DMS79 treated with DMSO at 0.1 percent for 48 hours (cell line): ENCODE data around the gene PRELID2.

Experiments used
- DNase-seq: peaks from one replicate; lab custom pipeline; 2025; lab: John Stamatoyannopoulos, UW

The PRELID2 gene

DNA sequence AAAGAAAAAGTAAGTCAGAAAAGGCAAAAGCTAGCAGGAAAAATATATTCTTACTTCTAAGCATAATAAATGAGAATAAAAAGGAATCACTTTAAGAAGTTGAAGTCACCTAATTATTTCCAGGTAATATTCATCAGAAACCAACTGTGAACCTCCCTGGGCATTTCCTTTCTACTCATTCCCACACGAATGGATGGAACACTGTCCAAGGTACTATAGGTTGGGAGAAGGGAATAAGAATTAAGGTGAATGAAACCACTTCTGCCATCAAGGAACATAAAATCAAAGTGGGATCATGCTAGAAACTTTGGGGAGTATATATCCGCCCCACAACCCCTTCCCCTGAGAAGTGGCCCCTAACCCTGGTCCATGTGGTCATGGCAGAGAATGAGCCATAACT lies 41.6 kb downstream of the PRELID2 start:
- DNase-seq = no peak

DNA sequence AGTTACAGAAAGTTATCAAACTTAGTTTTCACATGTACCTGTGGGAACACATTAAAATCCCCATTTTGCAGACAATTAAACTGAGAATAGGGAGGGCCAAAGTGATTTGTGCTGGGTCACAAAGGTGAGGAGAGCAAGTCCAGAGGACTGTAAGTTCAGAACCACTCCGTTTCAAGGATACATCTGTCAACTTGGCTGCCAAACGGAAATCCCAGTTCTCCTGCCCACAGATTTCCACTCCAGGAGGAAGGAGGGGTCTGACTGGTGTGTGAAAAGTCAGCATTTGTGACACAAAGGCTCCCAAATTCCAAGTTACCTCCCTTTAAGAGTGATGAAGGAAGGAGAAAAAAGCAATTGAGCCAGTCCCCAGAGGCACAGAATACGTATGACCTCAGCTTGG lies 42.3 kb downstream of the PRELID2 start:
- DNase-seq = no peak

DNA sequence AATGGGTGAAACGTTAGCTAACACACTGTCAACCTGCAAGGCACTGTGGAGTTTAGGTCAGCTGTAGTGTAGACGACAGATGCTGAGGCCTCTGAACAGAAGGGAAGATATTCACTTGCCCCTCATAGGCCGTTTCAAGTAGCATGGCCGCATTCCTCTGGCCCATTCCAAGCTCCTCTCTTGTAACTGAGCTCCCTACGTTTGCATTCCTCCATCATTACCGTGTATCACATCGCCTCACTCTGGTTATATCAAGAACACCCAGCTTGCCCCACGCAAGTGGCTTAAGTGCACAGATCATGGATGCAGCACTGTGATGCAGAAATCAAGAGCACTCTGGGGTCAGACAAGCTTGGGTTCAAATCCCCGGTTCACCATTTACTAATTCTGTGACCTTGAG lies 43.3 kb downstream of the PRELID2 start:
- DNase-seq = no peak

DNA sequence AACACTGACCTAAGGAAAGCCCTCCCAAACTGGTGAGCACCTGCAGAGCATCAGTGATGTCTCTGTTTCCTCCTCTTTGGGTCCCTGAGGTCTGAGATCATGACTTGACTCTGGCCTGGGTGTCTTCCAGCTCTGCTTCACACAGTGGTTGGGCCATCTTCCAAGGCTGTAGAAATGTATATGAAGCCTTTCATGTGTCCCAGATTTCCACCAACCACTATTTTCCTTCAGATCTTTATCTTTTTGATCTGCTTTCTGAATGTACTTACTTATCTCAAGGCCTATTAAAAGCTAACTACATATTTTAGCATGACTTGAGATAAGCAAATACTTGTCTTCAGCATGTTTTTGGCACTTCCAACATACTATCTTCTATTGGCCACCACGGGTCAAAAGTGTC lies 47.1 kb downstream of the PRELID2 start:
- no peak for DNase-seq

DNA sequence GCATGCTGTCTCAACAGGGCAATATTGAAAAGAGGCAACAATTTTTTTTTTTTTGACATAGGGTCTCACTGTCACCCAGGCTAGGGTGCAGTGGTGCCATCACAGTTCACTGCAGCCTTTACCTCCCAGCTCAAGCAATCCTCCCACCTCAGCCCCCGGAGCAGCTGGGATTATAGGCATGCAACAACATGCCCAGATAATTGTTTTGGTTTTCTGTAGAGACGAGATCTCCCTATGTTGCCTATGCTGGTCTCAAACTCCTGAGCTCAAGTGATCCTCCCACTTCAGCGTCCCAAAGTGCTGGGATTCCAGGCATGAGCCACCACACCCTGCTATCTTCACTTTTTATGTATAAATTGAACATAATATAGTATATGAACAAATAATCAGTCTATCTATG lies 47.6 kb downstream of the PRELID2 start:
- no peak for DNase-seq

DNA sequence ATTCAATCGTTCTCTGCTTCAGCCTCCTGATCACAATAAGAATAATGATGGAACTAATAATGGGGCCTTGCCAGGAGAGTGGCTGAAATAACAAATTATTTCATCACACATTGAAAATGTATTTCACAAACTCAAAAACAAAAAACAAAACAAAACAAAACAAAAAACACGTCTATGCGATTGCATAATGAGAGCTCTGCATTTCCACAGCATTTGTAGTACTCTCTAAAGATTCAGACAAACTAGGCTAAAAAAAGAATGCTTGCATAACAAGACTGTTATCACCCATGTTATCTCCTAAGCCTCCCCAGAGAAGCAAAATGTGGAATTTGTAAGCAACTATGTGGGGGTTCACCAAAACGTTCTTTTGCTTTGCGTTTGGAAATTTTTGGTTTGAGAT lies 48.1 kb downstream of the PRELID2 start:
- DNase-seq = no peak

DNA sequence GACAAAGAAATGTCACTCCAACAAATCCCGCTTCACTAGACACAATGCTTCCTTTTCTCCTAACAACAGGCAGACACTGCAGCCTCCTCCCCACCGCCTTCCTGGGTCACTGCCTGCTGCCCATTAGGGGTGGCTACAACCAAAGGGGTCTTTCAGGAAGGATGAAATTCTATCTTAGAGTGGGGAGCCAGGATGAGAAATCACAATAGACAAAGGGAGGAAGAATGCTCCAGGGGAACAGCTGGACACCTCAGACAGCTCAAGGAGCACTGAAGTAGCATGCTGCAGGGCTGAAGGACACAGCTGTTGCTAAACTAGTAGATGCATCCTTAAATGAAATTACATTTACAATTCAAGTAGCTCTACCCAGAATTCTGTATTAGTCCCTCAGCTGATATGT lies 54.2 kb downstream of the PRELID2 start:
- DNase-seq = no peak

DNA sequence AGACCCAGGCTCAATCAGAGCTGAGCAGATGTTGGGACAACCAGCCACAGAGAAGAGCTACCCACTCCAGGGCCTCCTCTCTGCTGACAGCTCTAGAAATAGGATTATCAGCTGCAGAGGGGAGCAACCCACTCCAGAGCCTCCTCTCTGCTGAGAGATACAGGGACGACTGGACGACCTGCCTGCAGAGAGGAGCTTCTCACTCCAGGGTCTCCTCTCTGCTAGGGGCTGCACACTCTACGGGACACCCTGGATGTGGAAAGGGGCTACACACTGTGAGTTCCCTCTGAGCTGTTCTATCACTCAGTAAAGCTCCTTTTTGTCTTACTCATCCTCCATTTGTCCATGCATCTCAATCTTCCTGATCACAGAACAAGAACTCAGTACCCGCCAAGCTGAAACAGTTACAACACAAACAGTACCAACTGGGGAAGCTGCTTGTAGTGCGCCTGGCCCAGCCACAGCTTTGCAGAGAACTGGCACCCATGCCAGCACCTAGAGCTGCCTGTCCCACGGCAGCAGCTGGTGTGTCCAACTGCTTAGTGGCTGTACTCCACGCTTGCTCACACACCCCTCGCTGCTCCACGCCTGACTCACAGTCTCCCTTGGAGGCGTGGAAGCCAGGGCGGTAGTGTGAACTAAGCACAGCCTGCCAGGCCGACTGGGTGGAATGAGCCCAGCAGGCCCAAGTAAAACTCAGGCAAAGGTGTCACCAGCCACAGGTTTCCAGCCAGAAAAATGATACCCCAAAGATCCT lies 56.8 kb downstream of the PRELID2 start:
- DNase-seq = no peak

DNA sequence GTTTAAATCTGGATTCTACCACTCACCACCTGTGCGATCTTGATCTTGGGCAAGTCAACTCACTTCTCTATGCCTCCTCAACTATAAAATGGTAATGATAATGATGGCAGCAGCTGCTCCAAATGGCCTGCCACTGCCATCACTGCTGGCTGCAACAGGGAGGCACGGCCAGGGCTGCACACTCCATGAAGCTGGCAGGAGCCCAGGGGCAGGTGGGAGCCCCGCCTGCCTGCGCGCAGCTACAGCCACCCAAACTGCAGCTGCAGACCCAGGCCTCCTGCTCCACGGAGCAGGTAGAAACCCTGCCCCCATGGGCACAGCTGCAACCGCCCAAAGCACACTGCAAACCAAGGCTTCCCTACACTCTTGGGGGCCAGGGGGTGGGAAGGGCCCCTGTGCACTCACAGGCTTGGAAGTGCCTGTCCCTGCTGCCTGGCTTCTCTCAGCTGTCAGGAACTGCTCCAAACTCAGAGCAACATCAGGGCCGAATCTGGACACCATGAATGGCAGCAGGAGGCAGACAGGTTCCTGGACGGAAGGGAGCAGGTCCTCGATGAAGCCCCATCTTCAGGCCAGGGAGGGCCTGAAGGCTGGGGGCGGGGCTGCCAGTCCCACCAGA lies 57.6 kb downstream of the PRELID2 start:
- DNase-seq = no peak

DNA sequence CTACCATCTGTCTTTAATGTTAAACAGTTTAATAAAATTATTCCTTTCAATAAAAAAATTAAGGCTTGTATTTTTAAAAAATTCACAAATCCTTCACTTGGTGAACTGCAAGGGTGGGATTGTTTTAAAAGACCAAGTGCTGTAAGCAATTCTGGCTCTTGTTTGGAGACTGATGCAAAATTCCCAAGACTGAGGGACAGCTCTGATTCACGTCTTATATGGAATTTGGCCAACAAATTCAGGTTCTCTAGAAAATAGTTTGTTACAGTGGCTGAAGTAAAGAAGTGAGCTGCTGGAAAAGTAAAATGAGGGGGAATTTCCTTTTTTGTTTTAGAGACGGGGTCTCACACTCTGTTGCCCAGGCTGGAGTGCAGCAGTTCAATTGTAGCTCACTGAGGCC lies 58.3 kb downstream of the PRELID2 start:
- no peak for DNase-seq

DNA sequence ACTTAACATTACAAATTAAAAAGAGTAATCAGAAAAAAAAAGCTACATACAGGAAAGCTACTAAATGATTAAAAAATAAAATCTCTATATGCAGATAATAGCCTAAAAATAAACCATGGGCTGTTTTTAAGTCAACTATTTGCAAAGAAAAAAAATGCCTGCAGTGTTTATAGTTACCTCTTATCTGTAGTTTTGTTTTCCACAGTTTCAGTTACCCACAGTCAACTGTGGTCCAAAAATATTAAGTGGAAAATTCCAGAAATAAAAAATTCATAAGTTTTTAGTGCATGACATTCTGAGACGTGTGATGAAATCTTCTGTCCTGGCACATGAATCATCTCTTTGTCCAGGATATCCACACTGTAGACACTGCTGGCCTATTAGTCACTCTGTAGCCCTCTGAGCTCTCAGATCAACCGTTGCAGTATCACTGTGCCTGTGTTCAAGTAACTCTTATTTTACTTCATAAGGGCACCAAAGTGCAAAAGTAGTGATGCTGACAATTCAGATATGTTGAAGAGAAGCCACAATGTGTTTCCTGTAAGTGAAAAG lies 59.2 kb downstream of the PRELID2 start:
- no peak for DNase-seq

DNA sequence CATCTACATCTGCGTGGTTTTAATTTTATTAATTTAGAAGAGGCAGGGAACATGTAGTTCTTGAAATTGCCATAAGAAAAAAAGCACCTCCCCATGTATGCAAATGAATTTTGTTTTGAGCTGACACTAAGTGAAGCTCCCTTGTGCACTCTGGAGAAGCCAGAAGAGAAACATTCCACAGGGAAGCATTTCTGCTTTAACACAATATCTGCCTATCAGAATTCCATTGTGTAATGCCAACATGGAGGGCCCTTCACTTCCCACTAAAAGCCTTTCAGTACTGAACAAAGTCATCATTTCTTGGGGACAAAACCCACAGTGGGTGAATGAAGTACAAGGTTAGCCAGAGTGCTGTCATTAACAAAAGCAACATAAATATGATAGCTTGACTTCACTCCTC lies 59.7 kb downstream of the PRELID2 start:
- DNase-seq = no peak

DNA sequence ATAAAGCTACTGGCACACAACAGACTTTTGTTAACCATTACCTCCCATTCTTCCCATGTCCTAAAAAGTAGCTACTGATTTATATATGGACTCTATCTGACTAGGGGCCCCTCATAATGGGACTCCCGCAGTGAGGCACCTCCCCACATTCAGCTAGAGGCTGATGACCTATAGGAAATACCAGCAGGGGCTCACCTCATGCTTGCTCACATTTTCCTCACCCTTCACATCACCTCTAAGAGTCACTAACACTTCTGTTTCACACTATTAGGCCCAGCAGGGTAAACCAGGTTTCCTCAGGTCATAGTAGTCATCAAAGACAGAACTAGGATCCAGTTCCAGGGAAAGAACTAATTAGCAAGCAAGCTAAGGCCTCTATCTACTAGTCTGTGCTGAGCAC lies 60.7 kb downstream of the PRELID2 start:
- DNase-seq = no peak

DNA sequence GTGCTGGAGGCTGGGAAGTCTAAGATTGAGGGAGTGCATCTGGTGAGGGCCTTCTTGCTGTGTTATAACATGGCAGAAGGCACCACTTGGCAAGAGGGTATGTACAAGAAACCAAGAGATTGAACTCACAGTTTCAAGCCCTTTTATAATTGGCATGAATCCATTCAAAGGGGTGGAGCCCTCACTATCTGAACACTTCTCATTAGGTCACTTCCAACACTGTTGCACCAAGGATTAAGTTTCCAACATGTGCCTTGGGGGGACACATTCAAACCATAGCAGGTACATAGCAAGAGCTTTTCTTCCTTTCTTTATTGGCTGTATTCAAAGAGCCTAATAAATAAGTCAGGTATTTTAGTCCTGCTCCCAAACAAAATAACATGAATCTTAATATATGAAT lies 62.7 kb downstream of the PRELID2 start:
- no peak for DNase-seq

DNA sequence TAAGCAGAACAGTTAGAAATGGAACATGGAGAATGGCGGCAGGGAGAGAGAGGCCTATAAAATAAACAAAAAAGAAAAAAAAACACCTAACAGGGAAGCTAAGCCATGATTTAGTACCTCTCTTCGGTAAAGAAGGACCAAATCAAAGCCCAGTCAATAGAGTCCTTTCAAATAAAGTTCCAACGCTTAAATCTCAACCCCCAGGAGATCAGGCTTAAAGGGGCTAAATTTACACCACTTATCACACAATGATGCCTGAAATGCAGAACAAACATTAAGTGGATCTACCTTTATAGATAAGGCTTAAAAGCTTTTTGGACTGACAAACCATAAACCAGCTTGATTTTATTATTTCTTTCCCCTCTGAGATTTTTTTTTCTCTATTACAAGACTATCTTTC lies 66.3 kb downstream of the PRELID2 start:
- DNase-seq = no peak

DNA sequence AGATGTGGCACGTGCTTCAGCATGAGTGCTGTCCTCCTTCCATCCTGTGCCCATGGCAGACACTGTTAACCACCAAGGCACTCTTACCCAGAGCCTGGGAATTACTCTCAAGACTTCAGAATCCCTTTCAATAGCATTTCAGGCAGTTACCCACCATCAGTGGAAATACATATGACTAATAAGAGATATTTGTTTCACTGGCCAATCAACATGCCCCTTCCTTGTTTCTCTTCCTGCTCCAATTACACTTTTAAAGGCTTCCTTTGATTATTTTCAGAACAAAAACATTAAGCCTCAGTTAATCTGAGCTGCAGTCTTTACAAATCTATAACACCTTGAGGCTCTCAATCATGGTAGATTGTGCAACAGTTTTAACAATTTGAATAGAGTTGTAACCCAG lies 70.8 kb downstream of the PRELID2 start:
- no peak for DNase-seq

DNA sequence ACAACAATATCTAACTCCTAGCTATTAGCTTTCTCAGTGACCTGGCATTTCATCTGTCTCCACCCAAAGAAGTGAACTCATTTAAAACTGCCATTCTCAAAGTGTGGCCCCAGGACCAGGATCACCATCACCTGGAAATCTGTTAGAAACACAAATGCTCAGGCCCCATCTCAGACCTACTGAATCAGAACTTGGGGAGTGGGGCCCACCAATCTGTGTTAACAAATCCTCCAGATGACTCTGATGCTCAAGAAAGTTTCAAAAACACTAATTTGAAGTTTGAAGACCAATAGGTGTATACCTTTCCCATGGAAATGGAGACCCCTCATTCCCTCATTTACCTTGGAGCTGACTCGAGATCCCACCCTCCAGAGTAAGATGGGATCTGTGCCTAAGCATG lies 72.3 kb downstream of the PRELID2 start:
- no peak for DNase-seq

DNA sequence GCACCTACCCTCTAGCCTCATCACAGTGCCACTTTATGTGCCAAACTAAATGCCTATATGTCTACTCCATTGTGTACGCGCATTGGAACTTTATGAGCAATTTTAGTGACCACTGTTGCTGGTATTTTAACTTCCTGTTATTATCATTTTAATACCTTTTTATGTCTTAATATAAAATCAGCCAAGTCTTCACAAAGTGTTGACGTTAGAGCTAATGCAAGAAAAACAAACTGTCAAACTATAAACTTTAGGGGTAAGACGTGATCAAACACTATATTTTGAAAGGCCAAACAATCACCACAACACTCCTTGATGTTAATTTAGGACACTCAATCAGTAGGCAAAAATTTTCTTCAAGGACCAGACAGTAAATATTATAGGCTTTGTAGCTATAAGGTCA lies 73.9 kb downstream of the PRELID2 start:
- DNase-seq = no peak

DNA sequence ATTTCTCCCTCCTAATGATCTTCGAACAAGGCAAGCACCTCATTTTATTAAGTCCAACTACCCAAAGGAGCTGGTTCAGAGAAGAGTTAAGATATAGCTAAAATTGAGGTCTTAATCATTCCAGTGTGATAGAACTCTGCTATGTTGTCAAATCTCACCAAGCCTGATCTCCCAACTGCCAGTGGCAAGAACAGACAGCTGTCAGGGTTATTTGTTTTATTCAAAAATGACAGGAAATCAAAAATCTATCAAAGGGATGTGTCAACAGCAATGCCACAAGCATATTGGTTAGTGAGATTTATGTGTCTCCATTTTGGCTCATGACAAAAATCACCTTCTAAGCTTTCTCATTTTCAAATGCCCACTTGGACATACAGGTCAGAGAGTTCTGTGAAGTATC lies 74.5 kb downstream of the PRELID2 start:
- DNase-seq = no peak

DNA sequence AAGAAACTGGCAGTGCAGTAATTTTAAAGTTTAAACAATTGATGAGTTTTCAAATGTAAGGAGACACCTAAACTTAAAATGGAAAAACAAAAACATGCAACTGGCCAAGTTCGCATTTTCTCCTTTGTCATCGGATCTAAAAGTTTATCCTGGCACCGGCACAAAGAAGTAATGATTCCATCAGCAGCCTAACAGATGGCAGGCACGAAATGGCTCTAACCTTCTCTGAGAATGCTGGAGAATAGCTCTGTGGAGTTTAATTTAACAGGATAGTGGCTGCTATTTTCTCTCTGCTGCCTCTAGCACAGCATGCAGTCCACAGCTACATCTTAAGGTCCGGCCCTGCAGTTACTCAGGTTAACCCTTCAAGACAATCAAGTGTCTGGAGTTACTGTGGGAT lies 82.2 kb downstream of the PRELID2 start:
- DNase-seq = no peak

DNA sequence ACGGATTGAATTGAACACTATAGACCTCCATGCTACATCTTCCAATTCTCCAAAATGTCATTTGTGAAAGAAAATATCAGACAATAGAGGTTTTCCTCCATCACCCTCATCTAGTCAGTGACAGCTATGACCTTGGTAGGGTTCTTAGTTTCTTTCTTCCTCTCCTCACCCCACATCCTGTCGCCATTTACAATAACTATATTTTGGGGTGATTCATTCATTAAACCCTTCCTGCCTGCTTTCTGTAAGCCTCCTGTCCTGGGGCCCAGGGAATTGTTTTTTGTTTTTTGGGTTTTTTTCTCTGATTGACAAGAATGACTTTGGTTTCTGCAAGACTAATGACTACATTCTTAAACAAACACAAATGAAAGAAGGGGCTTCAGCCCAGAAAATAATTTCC lies 82.6 kb downstream of the PRELID2 start:
- no peak for DNase-seq

DNA sequence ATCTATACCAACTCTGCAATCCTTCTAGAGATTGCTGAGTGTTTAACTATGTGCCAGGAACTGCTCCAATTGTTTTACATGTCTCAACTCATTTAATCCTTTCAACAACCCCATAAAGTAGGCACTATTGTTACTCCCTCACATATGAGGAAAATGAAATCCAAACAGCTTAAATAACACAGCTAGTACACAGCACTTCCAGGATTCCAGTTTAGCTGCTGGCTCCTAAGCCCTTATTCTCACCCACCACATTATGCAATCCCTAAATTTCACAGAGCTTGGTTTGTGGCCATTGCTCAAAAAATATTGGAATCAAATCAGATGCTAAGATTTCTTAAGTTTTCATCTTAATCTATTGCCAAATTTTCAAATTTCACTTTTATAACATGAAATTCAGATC lies 84.9 kb downstream of the PRELID2 start:
- DNase-seq = no peak

DNA sequence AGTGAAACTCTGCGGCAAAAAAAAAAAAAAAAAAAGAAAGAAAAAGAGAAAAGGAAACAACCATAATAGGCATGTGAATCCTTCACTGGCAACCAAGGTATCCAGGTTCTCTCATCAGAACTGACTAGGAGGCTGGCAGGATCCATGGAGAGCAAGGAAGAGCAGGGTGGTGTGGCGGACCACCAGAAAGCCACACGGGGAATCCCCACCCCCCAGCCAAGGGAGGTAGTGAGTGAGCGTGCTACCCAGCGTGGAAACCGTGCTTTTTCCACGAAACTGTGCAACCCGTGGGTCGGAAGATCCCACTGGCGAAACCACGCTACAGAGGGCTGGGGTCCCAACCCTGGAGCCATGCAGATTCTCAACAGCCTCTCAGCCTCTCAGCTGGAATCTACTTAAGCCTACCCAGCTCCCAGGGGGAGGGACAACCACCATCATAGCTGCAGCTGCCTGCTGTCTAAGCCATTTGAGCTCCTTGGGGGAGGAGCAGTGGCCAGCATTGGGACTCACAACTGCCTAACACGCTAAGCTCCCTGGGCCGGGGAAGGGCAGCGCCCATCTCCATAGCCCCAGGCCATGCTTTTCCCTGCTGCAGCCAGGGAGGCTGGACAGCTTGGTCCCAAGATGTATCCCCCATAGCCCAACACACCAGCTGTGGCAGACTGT lies 91.6 kb downstream of the PRELID2 start:
- no peak for DNase-seq
